Embryonic facial prominence (tissue), 1 donor: Measurements from ENCODE around the gene GBA3.

Experiments
- DNase-seq: peaks from one replicate; pipeline ENCODE4 v3.0.0-alpha.2; 2016; ENCODE audit errors: extremely low spot score

GBA3 gene

DNA sequence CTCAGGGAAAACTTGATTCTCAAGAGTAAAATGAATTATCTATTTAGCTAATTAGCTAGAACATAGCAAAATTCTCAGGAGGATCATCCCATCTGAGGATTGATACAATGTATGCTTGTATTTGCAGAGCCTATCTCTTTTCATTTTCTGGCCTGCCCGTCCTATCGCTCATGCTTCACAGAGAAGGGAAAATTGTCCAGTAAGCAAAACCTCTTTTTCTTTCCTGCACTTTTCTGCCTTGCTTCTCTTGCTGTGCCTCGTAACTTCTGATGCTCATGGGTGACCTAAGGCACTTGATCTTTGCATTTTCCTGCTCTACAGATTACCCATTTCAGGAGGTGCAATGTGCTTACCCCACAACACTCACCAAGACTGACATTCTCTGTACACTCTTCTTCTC is 88.1 kb downstream of the GBA3 start:
- DNase-seq = no peak

DNA sequence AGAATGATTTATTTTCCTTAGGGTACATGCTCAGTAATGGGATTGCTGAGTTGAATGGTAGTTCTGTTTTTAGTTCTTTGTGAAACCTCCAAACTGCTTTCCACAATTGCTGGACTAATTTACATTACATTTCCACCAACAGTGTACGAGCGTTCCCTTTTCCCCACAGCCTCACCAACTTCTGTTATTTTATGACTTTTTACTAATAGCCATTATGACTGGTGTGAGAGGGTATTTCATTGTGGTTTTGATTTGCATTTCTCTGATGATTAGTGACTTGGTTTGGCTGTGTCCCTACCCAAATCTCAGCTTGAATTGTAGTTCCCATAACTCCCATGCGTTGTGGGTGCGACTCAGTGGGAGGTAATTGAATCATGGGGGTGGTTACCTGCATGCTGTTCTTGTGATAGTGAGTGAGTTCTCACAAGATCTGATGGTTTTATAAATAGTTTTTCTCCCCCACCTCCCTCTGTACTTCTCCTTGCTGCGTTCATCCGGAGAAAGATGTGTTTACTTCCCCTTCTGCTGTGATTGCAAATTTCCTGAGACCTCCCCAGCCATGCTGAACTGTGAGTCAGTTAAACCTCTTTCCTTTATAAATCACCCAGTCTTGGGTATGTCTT is 95.1 kb downstream of the GBA3 start:
- DNase-seq = no peak

DNA sequence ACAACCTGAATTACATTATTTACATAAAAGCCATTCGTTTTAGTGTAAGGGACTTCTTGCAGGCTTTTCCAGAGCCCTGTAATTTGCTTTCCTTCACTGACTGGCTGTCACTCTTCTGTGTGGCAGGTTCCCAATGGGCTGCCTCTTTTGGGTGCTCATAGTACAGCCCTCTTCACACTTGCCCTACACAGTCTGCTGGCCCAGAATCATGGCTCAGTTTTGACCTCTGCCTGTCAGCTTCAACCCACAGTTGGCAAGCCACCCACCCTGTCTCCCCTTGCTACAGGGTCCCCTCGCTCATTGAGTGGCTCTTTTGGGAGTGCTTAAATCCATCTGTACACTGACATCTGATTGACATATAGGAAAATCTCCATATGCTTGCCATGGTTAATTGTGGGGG is 97.9 kb downstream of the GBA3 start:
- no peak for DNase-seq

DNA sequence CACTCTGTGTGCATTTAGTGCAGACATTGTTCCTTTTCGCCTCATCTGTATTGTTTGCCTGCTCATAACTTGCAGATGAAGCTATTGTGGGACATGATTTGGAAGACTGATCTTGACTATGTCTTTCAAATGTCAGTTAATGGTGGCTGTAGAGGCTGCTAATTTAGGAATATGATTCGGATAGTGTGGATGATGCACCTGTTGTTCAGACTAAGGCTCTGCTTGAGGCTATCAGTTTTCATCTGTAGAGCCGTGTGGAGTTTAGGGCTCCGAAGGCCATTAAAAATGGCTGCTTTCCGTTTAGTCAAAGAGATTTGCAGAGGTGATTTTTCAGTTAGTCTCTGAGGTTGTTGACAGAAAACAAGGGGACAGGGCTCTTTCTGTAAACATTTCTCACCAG is 102.0 kb downstream of the GBA3 start:
- no peak for DNase-seq

DNA sequence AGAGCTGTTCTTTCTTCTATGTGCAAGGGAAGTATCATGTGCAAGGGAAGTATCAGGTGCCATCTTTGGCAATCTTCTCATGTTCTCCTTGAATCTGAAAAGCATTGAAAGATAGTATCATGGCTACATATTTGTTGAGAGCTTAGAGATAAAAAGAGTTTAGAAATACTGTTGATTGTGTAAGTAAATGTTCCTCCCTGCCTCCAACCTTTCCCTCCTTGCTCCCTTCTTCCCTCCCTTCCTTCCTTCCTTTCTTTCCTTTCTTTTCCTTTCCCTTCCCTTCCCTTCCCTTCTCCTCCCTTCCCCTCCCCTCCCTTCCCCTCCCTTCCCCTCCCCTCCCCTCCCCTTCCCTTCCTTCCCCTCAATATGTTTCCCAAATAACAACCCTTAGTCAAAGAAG is 108.7 kb downstream of the GBA3 start:
- DNase-seq = no peak

DNA sequence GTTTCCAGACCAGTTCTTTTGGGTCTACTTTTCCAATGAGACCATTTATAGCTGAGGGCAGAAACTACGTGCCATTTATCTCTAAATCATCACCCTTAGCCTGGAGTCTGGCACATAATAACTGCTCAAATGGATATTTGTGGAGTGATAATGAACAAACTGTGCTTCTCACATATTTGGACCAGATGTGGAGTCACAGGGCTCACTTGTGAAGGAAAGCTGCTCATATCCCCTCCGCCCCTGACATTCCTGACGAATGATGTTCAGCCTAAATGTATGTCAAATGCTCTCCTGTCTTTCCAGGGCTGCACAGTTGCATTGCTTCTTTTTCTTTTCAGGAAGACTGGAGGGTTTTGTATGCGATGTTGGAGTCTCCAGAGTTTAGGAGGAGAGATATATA is 110.1 kb downstream of the GBA3 start:
- DNase-seq = no peak

DNA sequence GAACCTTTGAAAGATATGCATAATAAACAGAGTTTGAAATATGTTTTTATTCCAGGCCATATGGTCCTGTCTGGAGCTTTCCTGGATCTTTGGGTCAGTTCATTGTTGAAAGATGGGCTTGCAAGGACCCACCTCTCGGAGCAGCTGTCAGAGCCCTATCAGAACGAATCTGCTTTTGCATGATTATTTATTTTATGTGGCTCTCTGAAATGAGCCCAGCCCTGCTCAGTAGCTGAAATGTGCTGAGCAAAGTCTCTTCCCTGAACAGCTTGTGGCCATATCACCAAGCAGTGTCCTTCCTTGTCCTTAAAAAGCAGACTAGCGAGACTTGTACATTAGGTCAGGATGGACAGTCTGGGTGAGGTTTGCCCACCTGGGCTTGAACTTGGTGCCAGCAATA is 110.8 kb downstream of the GBA3 start:
- DNase-seq = no peak

DNA sequence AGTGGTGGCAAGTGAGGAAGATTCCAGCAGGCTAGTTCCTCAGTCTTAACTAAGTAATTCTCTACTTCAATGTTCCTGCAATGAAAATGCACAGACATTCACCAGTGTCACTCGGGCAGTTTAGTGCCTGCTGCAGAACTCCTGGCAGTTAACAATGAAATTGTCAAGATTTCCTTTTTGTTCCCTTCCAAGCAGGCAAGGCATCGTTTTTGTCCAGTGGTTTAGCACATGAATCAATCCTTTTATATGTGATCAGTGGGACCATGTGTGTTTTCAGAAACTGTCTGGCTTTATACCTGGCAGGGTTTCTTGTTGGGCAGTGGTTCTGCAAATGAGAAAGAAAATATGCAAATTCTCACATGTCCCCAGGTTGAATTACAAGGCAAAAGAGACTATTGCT is 122.2 kb downstream of the GBA3 start:
- DNase-seq = no peak

DNA sequence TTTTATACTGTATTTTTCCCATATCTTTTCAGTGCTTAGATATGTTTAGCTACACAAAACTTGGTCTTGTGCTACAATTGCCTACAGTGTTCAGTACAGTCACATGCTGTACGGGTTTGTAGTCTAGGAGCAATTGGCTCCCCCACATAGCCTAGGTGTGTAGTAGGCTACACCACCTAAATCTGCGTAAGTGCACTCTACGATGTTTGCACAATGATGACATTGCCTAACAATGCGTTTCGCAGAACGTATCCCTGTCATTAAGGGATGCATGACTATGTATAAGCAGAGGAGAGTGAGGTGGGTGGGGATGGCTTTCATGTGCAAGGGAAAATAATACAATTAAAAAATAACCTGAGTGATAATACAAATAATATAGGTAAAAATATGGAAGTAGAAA is 131.4 kb downstream of the GBA3 start:
- no peak for DNase-seq

DNA sequence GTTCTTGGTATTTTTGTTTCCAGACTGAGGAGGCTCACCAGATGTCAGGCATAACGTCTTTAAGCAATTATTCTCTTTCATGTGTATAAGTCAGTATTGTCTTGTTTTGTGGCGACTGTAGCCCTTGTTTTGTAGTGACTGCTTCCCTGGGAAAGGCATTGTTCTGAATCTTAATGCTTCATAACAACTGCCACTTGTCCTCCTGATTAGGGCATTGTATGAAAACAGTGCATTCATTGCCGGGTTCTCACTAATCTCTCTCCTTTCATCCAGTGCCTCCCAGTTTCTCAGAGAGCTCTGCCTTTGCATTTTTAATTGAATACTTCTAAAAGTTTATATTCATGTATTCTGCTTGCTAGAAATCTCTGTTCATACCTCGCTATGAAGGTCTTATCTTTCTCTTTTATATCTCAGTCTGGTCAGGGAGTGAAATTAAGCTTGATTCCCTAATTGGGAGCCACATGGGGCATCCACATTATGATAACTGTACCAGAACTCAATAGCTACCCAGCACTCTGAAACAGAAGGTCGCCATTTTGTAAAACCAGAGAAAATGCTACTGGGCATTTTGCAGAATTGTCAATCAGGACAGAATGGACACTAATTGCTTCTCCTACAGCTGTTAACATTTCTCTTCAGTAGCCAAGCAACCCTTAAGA is 149.8 kb downstream of the GBA3 start:
- DNase-seq = no peak

DNA sequence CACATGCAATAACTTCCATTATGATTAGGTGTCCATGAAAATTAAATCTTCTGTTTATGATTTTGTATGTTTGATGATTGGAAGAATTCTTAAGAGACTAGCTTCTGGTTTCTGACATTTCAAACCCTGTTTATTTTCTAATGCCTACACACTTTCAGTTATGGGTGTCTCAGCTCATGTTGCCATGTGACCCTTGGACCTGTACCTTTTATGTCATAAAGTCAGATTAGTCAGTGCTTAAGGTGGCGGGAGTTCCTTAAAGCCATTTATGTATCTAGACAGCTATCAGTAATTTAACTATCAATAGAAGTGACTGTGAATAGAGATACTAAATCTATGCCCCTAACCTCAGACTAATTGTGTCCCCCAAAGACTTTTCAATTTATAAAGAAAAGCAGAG is 155.6 kb downstream of the GBA3 start:
- DNase-seq = no peak

DNA sequence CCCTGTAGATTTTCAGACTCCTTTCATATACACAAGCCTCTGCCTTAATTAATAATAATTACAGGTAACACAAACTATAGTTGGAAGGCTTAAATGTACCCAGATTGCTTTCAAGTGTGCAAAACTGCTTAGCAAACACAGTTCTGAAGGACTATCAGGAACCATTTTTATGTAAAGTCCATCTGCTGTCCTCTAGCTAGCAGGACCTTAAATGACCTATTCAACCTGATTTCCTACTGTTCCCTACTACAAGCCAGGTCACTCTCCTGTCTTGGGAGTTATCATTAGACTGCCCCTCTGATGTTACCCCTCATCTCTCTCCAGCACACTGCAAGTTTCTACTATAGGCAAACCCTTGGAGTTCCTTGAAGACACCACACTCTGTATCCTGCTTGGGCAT is 157.3 kb downstream of the GBA3 start:
- DNase-seq = no peak

DNA sequence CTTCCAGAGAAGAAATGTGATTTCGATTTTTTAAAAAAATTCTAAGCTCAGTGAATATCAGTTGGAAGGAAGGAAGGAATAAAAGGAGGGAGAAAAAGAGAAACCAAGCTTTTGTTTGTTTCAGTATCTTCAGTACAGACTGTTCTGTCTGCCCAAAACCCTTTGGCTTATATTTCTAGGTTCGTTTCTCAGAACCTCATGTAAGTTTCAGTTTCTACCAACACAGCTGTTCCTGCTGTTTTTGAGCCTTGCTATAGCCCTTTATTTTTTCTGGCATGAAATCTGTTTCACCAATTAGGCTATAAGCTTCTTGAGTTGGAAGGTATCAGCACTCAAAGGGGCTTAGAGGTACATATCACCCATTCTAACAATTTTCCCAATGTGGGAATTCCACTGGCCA is 157.9 kb downstream of the GBA3 start:
- no peak for DNase-seq

DNA sequence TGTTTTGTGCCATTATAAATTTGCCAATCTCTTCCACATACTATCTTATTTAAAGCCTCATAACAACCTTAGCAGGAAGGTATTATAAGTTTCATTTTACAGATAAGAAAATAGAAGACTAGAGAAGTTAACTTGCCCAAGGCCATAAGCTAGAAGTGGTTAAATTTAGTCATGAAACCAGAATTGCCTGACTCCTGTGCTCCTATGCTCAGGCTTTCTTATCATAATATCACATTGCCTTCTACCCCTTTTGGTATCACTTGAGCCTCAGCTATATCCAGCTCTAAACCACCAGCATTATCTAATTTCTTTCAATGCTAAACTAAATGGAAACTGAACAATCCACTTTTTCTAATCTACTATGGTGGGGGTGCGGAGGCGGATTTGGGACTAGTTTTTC is 164.7 kb downstream of the GBA3 start:
- DNase-seq = no peak

DNA sequence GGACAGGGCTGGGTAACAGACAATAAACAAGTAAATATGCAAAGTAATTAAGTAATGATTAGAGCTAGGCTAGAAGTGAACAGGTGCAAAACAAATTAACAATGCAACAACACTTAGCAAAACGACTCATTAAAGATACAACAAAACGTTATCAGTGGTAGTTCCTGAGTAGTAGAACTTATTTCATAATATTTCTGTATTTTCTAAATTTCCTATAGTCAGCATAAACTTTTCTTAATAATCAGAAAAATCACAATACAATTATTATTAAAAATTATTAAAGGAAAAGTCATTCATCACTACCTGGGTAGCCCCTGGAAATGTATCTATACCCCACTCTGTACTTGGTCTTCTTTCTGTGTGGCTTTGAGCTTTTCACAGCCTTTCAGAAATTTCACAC is 166.6 kb downstream of the GBA3 start:
- no peak for DNase-seq
